HG02885 (cell line): ENCODE measurements around the gene COL9A3.

ENCODE experiments used
- ATAC-seq: cut with Tn5 transposase; IDR thresholded peaks from one replicate; pipeline ENCODE4 v1.9.1; 2021; ENCODE audit warnings: mild to moderate bottlenecking; ENCODE audit not compliant: unreplicated experiment, poor library complexity

COL9A3 gene

DNA sequence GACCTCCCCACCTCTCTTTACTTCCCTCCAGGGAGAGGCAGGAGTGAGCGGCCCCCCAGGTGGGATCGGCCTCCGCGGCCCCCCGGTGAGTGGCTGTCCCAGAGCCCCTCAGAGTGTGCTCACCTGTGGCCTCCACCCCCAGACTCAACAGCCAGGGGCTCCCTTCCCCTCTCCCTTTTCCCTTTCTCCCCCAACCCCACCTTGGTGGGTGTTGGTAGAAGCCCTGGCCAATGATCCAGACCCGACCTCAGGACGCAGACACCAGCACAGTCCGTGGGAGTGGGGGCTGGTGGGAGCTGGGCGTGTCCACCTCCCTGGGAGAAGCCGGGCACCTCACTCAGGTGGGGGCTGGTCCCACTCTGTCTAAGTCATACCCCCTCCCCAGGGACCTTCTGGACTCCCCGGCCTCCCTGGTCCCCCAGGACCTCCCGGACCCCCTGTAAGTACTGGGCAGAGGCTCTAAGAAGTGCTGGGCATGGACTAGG lies 4.9 kb downstream of the COL9A3 start:
- no peak for ATAC-seq

DNA sequence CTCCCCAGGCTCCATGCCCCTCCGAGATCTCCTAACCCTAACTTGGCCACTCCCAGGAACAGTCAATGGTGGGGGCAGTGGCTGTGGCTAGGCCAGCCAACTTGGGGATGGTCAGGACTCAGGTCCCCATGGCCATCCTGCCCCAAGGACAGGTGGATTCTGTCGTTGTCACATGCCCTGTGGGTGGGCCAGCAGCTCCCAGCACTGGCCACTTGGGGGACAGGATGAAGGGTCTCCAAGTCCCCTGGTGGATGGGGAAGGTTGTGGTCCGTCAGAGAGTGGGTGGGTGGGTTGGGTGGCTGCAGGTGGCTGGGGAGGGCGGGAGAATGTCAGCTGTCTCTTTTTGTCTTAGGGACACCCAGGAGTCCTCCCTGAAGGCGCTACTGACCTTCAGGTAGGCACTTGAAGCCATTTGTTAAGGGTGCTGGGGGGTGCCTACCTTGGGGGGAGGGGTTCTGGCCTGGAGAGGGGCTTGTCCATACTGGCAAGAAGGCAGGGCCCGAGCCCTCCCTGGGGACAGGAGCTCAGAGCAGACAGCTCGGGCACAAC lies 5.5 kb downstream of the COL9A3 start:
- ATAC-seq: no peak

DNA sequence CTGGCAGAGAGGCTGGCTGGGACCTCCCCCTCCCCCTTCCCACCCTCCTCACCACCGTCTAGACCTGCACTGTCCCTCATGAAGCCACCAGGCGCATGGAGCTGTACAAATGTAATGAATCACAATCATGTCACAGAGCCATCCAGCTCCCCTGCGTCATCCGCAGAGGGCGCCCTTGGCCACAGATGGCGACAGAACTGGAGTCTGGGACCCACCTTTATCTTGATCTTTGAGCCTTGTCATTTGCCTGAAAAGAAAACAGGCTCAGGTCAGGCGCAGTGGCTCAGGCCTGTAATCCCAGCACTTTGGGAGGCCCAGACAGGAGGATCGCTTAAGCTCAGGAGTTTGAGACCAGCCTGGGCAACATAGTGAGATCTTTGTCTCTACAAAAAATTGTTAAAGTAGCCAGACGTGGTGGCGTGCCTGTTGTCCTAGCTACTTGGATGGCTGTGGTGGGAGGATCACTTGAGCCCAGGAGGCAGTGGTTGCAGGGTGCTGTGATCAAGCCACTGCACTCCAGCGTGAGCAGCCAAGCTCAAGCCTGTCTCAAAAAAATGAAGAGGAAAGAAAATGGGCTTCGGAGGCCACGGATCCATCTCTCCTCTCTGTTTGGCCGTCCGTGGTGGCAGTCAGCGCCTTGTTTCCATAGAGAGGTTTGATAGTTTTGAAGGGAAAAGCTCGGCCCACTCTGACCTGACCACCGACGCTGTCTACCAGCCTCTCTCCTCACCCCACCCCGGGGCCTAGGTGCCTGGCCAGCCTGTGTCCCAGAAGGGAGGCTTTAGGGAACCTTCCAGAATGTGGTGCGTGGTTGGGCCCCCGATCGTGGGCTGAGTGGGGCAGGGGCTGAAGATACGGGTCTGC lies 6.2 kb downstream of the COL9A3 start:
- peak; percentile 49 for ATAC-seq

DNA sequence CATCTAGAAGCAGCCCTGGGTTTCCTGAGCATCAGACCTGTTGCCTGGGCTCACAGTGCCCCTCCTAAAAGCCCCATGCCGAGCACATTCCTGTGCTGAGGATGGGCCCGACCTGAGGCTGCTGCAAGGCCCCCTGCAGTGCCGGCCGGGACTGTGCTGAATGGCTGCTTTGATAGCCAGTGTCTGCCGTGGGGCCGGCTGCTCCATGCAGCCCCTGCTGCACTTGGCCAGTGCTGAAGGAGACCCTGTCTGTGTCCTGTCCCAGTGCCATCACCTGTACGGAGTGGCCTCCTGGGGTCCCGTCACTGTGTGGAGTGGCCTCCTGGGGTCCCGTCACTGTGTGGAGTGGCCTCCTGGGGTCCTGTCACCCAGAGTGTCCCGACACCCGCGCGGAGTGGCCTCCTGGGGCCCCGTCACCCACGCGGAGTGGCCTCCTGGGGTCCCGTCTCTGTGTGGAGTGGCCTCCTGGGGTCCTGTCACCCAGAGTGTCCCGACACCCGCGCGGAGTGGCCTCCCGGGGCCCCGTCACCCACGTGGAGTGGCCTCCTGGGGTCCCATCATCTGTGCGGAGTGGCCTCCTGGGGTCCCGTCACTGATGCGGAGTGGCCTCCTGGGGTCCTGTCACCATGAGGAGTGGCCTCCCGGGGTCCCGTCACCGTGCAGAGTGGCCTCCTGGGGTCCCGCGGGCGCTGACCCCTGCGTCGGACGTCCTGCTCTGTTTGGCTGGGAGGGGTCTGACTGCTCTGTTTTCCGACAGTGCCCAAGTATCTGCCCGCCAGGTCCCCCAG lies 7.0 kb downstream of the COL9A3 start:
- ATAC-seq: no peak

DNA sequence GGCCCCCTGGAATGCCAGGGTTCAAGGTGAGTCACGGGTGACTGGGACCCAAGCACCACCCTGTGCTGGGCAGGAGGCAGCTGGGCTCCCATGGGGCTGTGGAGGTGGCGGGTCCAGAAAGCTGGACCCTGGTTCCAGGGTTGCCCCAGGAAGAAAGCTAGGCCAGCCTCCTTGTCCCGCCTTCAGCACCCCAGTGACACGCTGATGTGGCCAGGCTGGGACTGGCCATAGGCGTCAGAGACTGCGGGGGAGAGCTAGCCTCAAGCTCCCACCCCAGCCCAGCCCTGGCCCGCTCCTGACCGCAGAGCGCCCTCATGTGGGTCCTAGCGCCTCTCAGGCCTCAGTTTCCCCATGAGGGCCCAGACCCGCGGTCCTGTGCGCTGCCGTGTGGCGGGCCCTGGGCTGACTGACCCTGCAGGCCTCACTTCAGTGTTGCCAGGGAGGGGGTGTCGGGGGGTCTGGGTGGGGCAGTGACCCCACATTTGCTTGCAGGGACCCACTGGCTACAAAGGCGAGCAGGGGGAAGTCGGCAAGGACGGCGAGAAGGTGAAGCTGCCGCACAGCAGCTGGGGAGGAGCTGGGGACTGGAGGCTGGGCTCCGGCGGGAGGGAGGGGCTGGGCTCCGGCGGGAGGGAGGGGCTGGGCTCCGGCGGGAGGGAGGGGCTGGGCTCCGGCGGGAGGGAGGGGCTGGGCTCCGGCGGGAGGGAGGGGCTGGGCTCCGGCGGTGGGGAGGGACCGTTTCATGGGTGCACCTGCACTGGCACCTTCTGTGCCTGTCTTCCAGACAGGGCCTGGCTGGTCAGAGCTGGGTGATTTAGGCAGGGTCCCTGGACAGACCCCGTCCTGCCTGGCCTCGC lies 7.9 kb downstream of the COL9A3 start:
- ATAC-seq: no peak

DNA sequence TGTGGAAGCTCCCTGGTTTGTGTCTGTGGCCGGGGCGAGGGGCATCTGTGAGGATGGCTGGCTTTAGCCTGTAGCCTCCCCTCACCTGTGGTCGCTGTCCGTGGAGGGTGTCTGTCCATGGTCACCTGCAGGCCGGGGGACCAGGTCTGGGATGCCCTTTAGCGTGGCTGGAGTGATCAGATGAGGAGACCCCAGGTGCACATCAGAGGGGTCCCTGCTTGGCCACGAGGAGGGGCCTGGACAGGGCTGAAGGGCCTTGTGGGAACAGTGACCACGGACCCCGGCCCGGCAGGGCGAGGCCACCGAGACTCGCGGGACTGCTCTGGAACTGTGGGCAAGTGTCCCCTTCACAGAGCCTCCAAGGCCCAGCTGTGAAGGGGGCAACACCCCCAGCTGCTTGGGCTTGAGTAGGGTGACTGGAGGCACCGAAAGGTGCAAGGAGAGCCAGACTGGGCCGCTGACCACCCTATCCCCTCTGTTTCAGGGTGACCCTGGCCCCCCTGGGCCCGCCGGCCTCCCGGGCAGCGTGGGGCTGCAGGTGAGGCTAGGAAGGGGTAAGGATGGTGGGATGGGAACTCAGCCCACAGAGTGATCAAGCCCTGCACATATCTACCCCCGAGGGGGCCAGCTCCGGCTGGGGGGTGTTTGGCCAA lies 8.6 kb downstream of the COL9A3 start:
- no peak for ATAC-seq

DNA sequence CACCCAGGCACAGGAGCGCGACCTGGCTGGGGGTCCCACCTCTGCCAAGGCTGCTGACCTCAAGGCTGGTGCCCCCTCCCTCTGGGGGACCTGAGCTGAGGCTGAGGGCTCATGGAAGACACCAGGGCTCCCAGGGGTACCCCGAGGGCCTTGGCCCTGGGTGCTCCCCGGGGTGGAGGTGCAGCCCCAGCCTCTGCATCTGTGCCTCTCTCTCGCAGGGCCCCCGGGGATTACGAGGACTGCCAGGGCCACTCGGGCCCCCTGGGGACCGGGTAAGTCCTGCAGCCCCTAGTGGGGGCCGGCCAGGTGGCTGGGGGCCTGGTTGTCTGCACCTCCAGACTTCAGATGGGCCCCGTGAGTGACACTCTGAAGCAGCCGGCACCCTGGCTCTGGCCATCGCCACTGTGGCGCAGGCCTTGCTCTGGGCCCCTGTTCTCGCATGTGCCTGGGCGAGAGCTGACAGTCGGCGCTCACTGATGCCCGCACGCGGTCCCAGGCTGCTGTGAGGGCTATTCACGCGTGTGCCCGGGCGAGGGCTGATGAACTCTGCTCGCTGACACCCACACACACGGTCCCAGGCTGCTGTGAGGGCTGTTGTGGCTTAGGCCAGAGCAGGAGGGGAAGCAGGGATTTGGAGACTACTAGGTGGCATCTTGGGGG lies 9.3 kb downstream of the COL9A3 start:
- ATAC-seq: no peak

DNA sequence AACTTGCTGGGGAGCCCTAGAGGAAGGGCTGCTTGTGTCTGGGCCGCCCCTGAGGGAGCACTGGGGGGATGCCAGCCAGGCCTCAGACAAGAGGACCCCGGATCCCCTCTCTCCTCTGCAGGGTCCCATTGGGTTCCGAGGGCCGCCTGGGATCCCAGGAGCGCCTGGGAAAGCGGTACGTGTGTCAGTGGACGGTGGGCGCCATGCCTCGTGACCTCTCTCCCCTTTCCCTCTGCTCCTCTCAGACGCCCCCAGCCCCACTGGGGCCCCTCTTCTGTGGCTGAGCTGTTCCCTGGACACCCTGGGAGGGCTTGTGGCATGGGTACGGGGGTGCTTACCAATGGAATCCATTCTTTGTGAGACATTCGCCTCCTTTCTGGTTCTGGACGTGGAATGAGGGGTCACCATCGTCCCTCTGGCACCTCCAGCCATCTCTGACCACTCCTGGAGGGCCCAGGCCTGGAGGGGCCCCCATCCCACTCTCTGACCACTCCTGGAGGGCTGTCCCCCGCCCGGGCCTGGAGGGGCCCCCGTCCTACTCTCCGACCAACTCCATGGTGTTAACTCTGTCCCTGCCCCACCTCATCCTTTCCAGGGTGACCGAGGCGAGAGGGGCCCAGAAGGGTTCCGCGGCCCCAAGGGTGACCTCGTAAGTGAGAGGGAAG lies 9.9 kb downstream of the COL9A3 start:
- ATAC-seq: no peak

DNA sequence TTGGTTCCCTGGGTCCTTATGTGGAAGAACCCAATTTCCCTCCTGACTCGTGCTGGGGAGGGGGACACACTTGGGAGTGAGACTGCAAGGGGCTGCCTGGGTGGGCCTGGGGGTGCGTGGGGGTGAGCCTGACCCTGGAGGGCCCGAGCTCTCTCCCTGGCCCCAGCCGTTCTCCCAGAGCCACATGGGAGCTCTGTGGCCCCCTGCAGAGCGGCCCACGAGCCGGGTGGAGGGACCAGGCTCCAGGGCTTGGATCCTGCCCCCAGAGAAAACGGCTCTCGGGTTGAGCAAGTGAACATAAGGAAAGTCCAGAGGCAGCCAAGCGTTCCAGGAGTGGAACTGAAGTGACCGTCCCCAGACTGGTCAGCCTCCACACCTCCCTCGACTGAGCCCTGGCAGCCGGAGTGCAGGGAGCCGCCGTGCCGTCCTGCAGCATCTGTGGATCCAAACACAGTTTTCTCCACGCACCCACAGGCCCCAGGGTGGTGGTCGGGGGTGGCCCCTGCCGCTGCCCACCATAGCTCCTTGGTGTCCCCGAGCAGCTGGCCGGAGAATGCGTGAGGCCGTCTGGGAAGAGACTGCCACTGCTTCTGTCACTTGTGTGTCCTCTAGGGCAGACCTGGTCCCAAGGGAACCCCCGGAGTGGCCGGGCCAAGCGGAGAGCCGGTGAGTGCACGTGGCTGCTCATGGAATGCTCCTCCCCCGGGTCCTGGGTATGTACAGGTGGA lies 10.6 kb downstream of the COL9A3 start:
- ATAC-seq: no peak

DNA sequence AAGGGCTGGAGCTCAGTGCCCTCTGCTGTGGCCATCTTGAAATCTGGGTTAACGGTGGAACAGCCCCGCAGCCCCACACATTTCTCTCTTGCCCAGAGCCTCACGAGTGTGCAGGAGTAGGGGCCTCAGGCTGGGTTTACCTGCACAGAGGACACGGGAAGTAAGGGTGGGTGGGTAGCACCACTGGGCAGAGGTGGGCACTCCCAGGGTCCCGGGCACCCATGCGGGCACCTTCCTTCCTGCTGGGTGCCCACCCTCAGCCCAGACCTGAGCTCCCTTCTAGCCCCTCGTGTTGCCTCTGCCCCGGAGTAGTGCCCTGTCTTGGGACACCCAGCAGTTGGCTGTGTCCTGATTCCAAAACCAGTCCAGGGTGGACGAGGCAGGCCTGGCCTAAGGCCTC lies 11.2 kb downstream of the COL9A3 start:
- ATAC-seq: no peak

DNA sequence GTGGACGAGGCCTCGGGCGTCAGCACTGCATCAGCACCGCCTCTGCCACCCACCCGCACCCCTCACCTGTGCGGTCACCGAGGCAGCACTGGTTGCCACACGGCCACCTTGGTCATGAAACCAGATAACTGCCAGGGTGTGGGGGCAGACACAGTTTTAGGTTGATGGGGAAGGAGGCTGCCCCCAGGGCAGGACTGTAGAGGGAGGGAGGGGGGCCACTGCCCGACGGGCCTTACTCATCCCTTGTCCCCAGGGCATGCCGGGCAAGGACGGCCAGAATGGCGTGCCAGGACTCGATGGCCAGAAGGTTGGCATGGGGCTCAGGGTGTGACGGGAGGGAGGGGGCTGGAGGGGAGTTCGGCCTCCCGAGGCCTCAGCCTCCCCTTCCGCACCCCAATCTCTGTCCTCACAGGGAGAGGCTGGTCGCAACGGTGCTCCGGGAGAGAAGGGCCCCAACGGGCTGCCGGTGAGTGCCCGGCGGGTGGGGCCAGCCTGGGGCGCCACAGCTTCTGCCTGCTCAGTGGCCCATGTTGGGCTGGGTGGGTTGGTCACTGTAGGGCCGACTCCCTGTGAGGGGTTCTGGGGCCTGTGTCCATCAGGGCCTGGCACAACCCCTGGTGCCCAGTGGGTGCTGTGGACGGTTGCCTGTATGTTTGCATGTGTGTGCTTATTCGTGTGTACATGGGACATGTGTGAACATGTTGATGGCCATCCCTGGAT lies 11.8 kb downstream of the COL9A3 start:
- ATAC-seq: no peak

DNA sequence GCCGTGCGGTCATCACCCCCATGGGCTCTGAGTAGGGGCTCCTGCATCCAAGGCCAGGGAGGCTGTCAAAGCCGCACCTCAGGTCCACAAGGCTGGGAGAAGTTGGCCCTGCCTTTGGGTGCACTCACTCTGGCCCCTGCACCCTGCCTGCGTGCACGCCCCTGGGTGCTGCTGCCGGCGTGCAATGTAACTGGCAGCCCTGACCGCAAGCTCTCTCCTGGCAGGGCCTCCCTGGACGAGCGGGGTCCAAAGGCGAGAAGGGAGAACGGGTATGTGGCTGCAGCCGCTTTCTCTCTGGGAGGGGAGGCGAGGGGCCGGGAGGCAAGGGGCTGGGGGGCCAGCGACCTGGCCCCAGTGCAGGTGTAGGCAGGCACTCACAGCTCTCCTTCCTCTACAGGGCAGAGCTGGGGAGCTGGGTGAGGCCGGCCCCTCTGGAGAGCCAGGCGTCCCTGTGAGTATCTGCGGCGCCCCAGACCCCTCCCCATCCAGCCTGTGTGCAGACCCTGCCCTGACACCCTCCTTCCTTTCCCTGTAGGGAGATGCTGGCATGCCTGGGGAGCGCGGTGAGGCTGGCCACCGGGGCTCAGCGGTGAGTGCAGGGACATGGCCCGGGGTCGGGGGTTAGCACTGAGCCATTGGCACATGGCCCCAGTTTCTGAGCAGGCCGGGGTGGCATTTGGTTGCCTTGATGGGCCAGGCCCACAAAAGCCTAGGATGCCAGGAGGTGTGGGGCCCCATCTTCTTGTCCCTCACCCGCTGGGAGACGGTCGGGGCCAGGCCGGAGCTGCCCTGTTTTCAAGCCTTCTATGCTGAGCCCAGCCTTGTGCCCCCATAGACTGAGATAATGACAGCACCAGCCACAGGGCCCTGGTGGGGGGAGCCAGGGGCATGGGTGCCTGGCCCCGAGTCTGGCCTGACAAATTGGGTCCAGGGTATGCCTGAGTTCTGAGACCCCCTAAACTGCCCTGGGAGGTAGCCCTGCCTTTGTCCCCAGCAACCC lies 12.7 kb downstream of the COL9A3 start:
- no peak for ATAC-seq

DNA sequence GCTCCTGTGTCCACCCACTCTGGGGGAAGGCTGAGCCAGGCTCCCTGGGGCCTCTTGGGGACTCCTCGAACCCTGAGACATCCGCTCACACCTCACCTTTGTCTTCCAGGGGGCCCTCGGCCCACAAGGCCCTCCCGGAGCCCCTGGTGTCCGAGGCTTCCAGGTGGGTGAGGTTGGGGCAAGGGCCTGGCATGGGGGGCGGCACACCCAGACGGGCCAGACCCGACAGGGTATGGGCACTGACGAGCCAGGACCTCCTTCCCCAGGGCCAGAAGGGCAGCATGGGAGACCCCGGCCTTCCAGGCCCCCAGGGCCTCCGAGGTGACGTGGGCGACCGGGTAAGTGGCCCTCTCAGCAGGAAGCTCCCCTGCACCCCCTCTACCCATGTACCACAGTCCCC lies 13.4 kb downstream of the COL9A3 start:
- ATAC-seq: no peak

DNA sequence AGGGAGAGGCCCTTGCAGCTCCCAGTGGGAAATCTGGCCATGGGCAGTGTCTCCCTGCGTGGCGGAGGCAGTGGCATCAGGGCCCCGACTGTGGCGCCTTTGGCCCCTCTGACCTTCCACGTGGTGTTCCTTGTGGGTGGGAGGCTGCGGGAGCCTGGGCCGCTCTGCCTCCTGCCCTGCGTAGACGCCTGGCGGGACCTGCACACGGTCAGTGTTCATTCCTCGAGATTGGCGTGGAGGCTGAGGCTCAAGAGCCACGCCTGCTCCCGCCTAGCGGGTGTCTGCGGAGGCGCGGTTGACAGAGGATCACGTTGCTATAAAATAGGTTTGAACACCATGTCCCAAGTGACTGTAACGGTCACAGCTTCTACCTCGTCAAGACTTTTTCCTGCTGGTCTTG lies 14.0 kb downstream of the COL9A3 start:
- no peak for ATAC-seq

DNA sequence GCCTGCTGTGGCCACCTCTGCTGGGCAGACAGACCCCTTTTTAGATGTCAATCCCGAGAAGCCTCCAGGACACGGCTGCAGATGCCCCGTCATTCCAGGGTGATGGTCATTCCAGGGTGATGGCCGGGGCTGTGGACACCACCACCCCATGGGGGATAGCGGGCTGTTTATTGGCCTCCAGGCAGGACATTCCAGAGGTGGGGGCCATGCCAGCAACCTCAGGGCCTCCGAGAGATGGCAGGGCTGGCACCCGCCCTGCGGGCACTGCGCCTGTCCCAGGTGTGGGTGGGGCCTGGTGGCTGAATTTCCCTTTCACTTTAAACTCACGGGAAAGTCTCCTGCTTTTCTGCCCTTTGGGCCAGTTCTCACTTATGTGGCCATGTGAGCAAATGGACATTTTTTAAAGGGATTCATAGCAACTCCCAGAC lies 14.5 kb downstream of the COL9A3 start:
- no peak for ATAC-seq

DNA sequence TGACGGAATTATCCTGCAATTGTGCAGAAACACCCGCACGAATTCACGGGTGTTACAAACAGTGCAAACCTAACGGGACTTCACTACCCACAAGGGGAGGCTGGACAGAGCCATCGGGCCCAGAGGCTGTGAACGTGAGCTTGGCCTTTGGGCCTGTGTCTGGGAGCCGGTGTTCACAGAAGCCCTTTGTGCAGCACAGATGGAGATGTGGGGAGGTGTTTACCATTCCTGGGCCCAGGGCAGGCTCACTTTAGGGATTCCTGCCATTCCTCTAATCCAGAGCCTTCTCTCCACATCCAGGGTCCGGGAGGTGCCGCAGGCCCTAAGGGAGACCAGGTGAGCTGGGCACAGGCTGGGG lies 15.0 kb downstream of the COL9A3 start:
- ATAC-seq: no peak
